Measurements from ENCODE around the gene C2orf69. TPM values are rescaled to one million over a fixed set of nuclear protein-coding genes. Genes with fewer than 3 reads are reported as not detected.

C2orf69 gene
- polyA plus RNA-seq, 3 donors = 5.5 to 9.4 (median 6.9) TPM

GRCh38 chr2:199907008-199907714 lies 3.9 kb upstream of the C2orf69 start:
- intact Hi-C loops (cut with micrococcal nuclease) = no loop called here
- no peak overlapping the region for H3K4me3 Mint-ChIP-seq
- H3K27ac Mint-ChIP-seq = no peak overlapping the region
- no peaks in the 10 kb centered on the region for H3K9me3 ChIP-seq (replicated peaks in 1 of 2; ENCODE audit: control insufficient read depth in 1 of 2, insufficient read depth in 1 of 2, low read length in 2 of 2)
- WGBS (ENCODE audit: insufficient coverage) = no CpG with 5 or more reads among the region's 2 CpGs
- H3K36me3 ChIP-seq (replicated peaks in 1 of 2; ENCODE audit: control insufficient read depth in 1 of 2, insufficient read depth in 2 of 2, low read length in 2 of 2) = no peaks in the 10 kb centered on the region
- no peak for DNase-seq
- H3K9ac ChIP-seq (ENCODE audit: insufficient read depth, low read length, poor library complexity, severe bottlenecking) = no peak overlapping the region
- peaks cover 8 to 9% of the 10 kb centered on the region in 2 donors for H3K4me1 ChIP-seq (ENCODE audit: control insufficient read depth in 1 of 2, insufficient read depth in 2 of 2, low read length in 2 of 2)
- no peak overlapping the region for H3K4me2 ChIP-seq (replicated peaks; ENCODE audit: extremely low read depth, low read length, poor library complexity, severe bottlenecking)
- no peak overlapping the region for H3K27ac ChIP-seq (ENCODE audit: low read depth in 1 of 2, low read length in 2 of 2)
- H3K4me3 ChIP-seq (replicated peaks in 1 of 3; ENCODE audit: low read depth in 2 of 3, low read length in 3 of 3) = no peak overlapping the region
- H4K20me1 ChIP-seq (ENCODE audit: insufficient read depth, low read length) = no peaks in the 10 kb centered on the region
- H3K79me2 ChIP-seq (ENCODE audit: insufficient read depth, low read length) = peaks cover 7% of the 10 kb centered on the region
- H3K27me3 ChIP-seq (ENCODE audit: control insufficient read depth in 2 of 2, insufficient read depth in 2 of 2, low read length in 2 of 2) = no peaks in the 10 kb centered on the region
- H2AFZ ChIP-seq (ENCODE audit: insufficient read depth, low read depth, low read length, poor library complexity, severe bottlenecking) = no peak overlapping the region
- H3K36me3 Mint-ChIP-seq = no peaks in the 10 kb centered on the region
- peaks cover 0 to 6% (median 0%) of the 10 kb centered on the region in 7 donors for H3K9me3 Mint-ChIP-seq
- H3K4me1 Mint-ChIP-seq = peaks cover 10% of the 10 kb centered on the region
- TF ChIP-seq, protein P1, sequence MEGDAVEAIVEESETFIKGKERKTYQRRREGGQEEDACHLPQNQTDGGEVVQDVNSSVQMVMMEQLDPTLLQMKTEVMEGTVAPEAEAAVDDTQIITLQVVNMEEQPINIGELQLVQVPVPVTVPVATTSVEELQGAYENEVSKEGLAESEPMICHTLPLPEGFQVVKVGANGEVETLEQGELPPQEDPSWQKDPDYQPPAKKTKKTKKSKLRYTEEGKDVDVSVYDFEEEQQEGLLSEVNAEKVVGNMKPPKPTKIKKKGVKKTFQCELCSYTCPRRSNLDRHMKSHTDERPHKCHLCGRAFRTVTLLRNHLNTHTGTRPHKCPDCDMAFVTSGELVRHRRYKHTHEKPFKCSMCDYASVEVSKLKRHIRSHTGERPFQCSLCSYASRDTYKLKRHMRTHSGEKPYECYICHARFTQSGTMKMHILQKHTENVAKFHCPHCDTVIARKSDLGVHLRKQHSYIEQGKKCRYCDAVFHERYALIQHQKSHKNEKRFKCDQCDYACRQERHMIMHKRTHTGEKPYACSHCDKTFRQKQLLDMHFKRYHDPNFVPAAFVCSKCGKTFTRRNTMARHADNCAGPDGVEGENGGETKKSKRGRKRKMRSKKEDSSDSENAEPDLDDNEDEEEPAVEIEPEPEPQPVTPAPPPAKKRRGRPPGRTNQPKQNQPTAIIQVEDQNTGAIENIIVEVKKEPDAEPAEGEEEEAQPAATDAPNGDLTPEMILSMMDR (IDR thresholded peaks at IDR 0.05) = no peak
- peaks cover 0 to 4% (median 1%) of the 10 kb centered on the region in 3 donors for H3K27me3 Mint-ChIP-seq (ENCODE audit: low read depth in 3 of 3)

- Histone ChIP-seq H3K36me3 (replicated peaks in 1 of 2; ENCODE audit: control insufficient read depth in 1 of 2, insufficient read depth in 2 of 2, low read length in 2 of 2) (no peaks in the 10 kb centered on the region), H3K9me3 (replicated peaks in 1 of 2; ENCODE audit: control insufficient read depth in 1 of 2, insufficient read depth in 1 of 2, low read length in 2 of 2) (no peaks in the 10 kb centered on the region), H3K27me3 (ENCODE audit: control insufficient read depth in 2 of 2, insufficient read depth in 2 of 2, low read length in 2 of 2) (no peaks in the 10 kb centered on the region), H4K20me1 (ENCODE audit: insufficient read depth, low read length) (peaks cover 8% of the 10 kb centered on the region), H3K79me2 (ENCODE audit: insufficient read depth, low read length) (peaks cover 34% of the 10 kb centered on the region), H3K9ac (ENCODE audit: insufficient read depth, low read length, poor library complexity, severe bottlenecking) (no peak overlapping the region), H3K4me1 (ENCODE audit: control insufficient read depth in 1 of 2, insufficient read depth in 2 of 2, low read length in 2 of 2) (peaks cover 15% of the 10 kb centered on the region in 2 donors), H3K4me2 (replicated peaks; ENCODE audit: extremely low read depth, low read length, poor library complexity, severe bottlenecking) (peak overlapping the region; percentile 94), H2AFZ (ENCODE audit: insufficient read depth, low read depth, low read length, poor library complexity, severe bottlenecking) (peak overlapping the region; percentile 90), H3K4me3 (replicated peaks in 1 of 3; ENCODE audit: low read depth in 2 of 3, low read length in 3 of 3) (peak overlapping the region in 2 of 3 experiments; percentile 75 to 89), H3K27ac (ENCODE audit: low read depth in 1 of 2, low read length in 2 of 2) (no peak overlapping the region)
- peaks cover 0 to 1% (median 0%) of the 10 kb centered on the region in 3 donors for H3K27me3 Mint-ChIP-seq (ENCODE audit: low read depth in 3 of 3)
- peak overlapping the region; percentile 97 to 99 for H3K4me3 Mint-ChIP-seq
- no peak for DNase-seq
- intact Hi-C loops (cut with micrococcal nuclease) = no loop called here
- 50% methylated on average over 11 of the region's 18 CpGs for WGBS (ENCODE audit: insufficient coverage)
- H3K9me3 Mint-ChIP-seq = peaks cover 0 to 2% (median 0%) of the 10 kb centered on the region in 7 donors
- H3K4me1 Mint-ChIP-seq = peaks cover 32% of the 10 kb centered on the region
- H3K36me3 Mint-ChIP-seq = peaks cover 0 to 3% of the 10 kb centered on the region in 2 donors
- peak overlapping the region; percentile 91 to 98 (median 97) for H3K27ac Mint-ChIP-seq
- TF ChIP-seq, protein P1 (IDR thresholded peaks at IDR 0.05) = no peak
These were observed 598 bp upstream of the C2orf69 start for GRCh38 chr2:199910338-199911051.

Measured in CD14-positive monocyte (primary cell).